SHP77 (cell line): Measurements from ENCODE around the gene UBE3D.
"Not testable (repeated sequence)": the region's sequence is repeated elsewhere in the genome, so short reads cannot be mapped to it uniquely, and the experiment has no call there.

ENCODE experiments used
- DNase-seq, 2 experiments: peaks; one replicate each; lab custom pipeline; 2025; lab: John Stamatoyannopoulos, UW

The UBE3D gene

DNA sequence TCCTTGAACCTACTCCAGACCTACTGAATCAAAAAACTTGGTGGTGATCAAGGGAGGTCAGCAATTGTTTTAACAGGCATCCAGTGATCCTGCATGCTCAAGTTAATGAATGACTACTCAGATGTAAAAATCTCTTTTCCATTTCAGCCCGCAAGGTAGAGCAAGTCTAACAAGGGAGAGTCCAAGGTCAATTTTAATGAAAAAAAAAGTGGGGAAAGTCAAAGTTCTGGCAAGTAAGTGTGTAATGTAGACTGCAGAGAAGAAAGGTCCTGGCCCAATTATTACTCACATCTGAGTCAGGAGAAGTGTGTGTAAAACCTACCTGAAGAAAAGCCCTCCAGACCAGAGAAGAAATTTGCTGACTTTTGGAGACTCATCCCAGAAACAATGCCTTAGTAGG lies 193.5 kb downstream of the UBE3D start:
- DNase-seq, result no peak

DNA sequence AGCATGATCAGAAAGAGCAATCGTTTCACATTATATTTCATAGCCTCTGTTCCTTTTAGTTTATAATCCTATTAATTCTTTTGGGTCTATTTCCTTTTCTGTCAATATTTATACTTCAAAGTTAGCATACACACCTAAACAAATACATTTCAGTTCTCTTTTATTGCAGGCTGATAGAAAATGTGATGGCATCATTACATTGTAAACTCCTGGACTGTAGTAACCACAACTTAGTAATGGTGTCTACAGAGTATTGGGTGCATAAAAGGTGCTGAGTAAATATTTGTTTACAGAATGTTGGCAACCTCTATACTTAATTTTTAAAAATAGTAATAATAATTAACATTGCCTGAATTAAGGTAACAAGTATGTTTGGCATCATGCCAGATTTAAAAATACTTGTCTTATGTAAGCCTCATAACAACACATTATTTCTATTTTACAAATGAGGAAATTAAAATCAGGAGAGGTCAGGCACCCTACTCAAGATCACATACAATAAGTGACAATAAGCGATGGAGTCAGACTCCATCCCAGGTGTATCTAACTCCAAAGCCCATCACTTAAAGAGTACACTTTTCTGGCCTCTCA lies 195.0 kb downstream of the UBE3D start:
- no peak for DNase-seq

GRCh38 chr6:82869493-82869892 lies 196.1 kb downstream of the UBE3D start:
- no peak for DNase-seq

GRCh38 chr6:82867946-82868345 lies 197.7 kb downstream of the UBE3D start:
- DNase-seq, result no peak

GRCh38 chr6:82866446-82866845 lies 199.2 kb downstream of the UBE3D start:
- no peak for DNase-seq

DNA sequence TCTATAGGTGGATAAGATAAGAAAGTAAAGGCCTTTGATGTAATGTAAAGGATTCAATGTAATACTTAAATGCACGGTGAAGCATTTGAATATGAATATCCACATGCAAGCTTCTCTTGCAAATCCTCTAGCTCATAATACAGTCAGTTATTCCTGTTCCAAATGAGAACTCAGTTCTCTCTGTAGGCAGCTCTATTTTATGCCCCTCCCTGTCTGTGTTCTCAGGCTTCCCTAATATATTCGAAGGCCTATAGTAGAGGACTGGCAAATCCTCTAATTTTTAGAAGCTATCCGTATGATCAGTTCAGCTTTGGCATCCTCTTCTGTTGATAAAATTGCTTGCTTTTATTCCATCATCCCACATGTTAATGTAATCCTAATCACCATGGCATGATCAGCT lies 200.2 kb downstream of the UBE3D start:
- no peak for DNase-seq

- DNase-seq, result no peak
Measured at GRCh38 chr6:82863781-82864180, 201.9 kb downstream of the UBE3D start.

DNA sequence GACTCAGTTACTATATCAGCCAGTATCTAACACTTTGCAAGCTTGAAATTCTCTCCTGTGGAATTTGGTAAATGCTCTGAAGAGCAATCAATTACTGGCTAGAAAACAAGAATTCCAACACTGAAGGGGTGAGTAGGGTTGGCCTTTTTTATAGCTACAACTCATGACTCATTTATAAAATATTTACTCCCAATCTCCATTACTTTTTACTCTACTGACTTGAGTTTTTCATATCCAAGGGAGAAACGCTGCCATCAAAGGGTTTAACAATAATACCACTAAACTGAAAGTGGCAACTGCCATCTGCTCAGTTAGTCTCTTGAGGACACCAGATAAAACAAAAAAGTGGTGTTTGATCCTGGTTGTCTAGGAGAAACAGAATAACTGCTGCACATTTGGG lies 203.1 kb downstream of the UBE3D start:
- no peak for DNase-seq

DNA sequence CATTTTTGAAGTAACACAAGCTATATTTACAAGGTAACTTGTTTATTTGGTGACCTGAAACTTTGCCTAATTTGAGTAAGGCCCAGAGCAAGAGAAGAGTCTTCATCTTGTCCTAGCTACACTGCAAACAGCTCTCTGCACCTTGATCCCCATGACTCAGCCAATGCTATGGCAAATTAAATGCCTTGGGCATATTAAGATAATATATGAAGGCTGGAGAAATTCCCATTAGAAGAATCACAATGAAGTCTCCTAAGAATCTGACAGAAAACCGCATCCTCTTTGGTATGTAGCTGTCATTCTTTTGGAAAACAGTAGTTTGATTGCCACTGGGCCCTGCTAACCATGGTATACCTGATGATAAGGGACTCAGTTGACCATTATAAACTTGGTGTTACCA lies 204.5 kb downstream of the UBE3D start:
- no peak for DNase-seq

GRCh38 chr6:82856077-82856476 lies 209.6 kb downstream of the UBE3D start:
- not testable (repeated sequence) for DNase-seq

- not testable (repeated sequence) for DNase-seq
Measured at GRCh38 chr6:82852904-82853303, 212.7 kb downstream of the UBE3D start.

GRCh38 chr6:82843291-82843885 lies 222.3 kb downstream of the UBE3D start:
- no peak for DNase-seq

- DNase-seq, result no peak
Measured at GRCh38 chr6:82842721-82843120, 222.9 kb downstream of the UBE3D start.
